SU-DHL-6 (cell line): Measurements from ENCODE around the gene GIMAP8.

Experiments
- CTCF ChIP-seq: fragments of 200-600 bp; sonication (generic); IDR thresholded peaks from one replicate; pipeline ENCODE4 v1.5.1; 2017; ENCODE audit warnings: antibody characterized with exemption, mild to moderate bottlenecking, low read length, moderate library complexity; ENCODE audit not compliant: insufficient read depth, poor library complexity, severe bottlenecking
- EZH2phosphoT487 ChIP-seq: fragments of 200-600 bp; sonication (generic), shearing (Covaris generic); conservative IDR thresholded peaks from 2 replicates; pipeline ENCODE4 v1.6.1; 2018; ENCODE audit warnings: mild to moderate bottlenecking, antibody characterized with exemption, low read length, moderate library complexity, mixed read lengths

DNA sequence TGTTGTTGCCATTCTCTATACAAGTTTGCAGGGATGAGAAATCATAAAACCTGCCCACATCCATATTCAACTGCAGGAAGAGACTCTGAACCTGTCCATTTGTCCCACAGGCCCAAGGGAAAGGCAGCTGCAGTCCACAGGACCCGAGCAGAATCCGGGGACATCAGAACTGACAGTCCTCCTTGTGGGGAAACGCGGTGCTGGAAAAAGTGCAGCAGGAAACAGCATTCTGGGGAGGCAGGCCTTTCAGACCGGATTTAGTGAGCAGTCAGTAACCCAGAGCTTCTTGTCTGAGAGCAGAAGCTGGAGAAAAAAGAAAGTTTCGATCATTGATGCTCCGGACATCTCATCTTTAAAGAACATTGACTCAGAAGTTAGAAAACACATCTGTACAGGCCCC lies 23.5 kb downstream of the GIMAP8 start:
- TF ChIP-seq CTCF (no peak), EZH2phosphoT487 (no peak)
